Keratinocyte (primary cell): Measurements from ENCODE around the gene FAM50A.

Source experiments
- CTCF ChIP-seq, 3 experiments: IDR thresholded peaks in 1 of 3; conservative IDR thresholded peaks in 1 of 3; optimal IDR thresholded peaks in 1 of 3; 2 replicates in 2 of 3; 3 replicates in 1 of 3; pipeline versions ENCODE3 to v1.5.1; 2011; ENCODE audit warnings: low read length in 3 of 3, mild to moderate bottlenecking in 3 of 3, moderate library complexity in 2 of 3, control low read depth in 1 of 3, inconsistent platforms in 1 of 3; ENCODE audit not compliant: insufficient read depth in 2 of 3; ENCODE audit errors: extremely low read depth in 1 of 3
- EZH2 ChIP-seq: IDR thresholded peaks from one replicate; pipeline ENCODE4 v1.6.1; 2012; ENCODE audit warnings: inconsistent platforms, mild to moderate bottlenecking, low read length, moderate library complexity

DNA sequence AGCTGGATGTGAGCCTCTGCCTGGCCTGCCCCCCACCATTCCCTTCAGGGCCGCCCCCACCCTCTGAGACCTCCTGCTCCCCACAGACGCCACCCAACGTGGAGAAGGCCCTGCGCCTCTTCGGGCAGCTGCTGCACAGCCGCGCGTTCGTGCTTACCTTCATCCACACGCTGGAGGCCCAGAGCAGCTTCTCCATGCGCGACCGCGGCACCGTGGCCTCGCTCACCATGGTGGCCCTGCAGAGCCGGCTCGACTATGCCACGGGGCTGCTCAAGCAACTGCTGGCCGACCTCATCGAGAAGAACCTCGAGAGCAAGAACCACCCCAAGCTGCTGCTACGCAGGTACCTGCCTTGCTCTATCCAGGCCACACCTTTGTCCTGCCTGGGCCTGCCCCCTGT is 24.3 kb downstream of the FAM50A start:
- no peak for TF ChIP-seq CTCF (optimal IDR thresholded peaks at IDR 0.05 in 1 of 3, IDR thresholded peaks at IDR 0.05 in 1 of 3, conservative IDR thresholded peaks at IDR 0.05 in 1 of 3; ENCODE audit: extremely low read depth in 1 of 3, insufficient read depth in 2 of 3, low read length in 3 of 3)
- no peak for TF ChIP-seq EZH2
